NB4 (cell line): ENCODE data around the gene PDC.

ENCODE experiments used
- CTCF ChIP-seq: IDR thresholded peaks from one replicate; pipeline ENCODE4 v1.5.1; 2012; ENCODE audit warnings: low read depth, low read length
- MYC ChIP-seq: IDR thresholded peaks from 2 replicates; pipeline ENCODE4 v1.6.1; 2011; ENCODE audit warnings: low read depth, low read length
- POLR2A ChIP-seq: IDR thresholded peaks from 2 replicates; pipeline ENCODE4 v1.6.1; 2011; ENCODE audit warnings: mild to moderate bottlenecking; ENCODE audit not compliant: insufficient read length; ENCODE audit errors: extremely low read depth

- TF ChIP-seq CTCF, result no peak
- no peak for TF ChIP-seq POLR2A
- no peak for TF ChIP-seq MYC
These were observed 3.0 kb upstream of the PDC start for GRCh38 chr1:186463926-186464325.
